Cardiac muscle cell (in vitro differentiated cells and primary cell): ENCODE measurements around the gene TRPV5. TPM values are rescaled to one million over a fixed set of nuclear protein-coding genes. Genes with fewer than 3 reads are reported as not detected.

Source experiments
- DNase-seq, 2 donors: peaks; one replicate each; pipeline versions ENCODE4 v3.0.0 to v3.0.0-alpha.2; 2010 to 2017; ENCODE audit warnings: low read depth in 1 of 2, low spot score in 1 of 2
- H3K27ac ChIP-seq: fragments of 200-600 bp; sonication (generic); 2 replicates; pipeline ENCODE4 v1.5.1; 2016
- H3K27me3 ChIP-seq: fragments of 200-600 bp; sonication (generic); 2 replicates; pipeline ENCODE4 v1.6.0; 2016; ENCODE audit warnings: control low read depth
- H3K36me3 ChIP-seq: fragments of 200-600 bp; sonication (generic); 2 replicates; pipeline ENCODE4 v1.5.1; 2016; ENCODE audit warnings: control low read depth
- H3K4me1 ChIP-seq: fragments of 200-600 bp; sonication (generic); 2 replicates; pipeline ENCODE4 v1.8.1; 2017; ENCODE audit warnings: low read depth, mild to moderate bottlenecking, mixed run types
- H3K4me3 ChIP-seq: fragments of 200-600 bp; sonication (generic); 2 replicates; pipeline ENCODE4 v1.5.1; 2016; ENCODE audit warnings: mild to moderate bottlenecking
- H3K9me3 ChIP-seq: fragments of 200-600 bp; sonication (generic); 2 replicates; pipeline ENCODE4 v1.5.1; 2017; ENCODE audit warnings: low read depth, mild to moderate bottlenecking, control low read depth
- polyA plus RNA-seq: library from polyadenylated mRNA; unstranded; fragments of >200 nt; fragmentation: Nextera tagmentation; extraction: Ambion mirVana; gene quantifications from 2 replicates; pipeline ENCODE4 v1.2.1, GENCODE V29; 2016
- total RNA-seq: library from RNA; depleted of rRNA; stranded (reverse); fragments of >200 nt; gene quantifications from 2 replicates; pipeline ENCODE4 v1.2.3, GENCODE V29; 2016
- TF ChIP-seq, protein P1 (sequence below): IDR thresholded peaks from 2 replicates; pipeline ENCODE4 v1.5.1; 2012; ENCODE audit warnings: low read depth, mild to moderate bottlenecking, low read length

Gene TRPV5
- total and polyA plus RNA-seq, 2 experiments from 2014 or later: not detected

DNA sequence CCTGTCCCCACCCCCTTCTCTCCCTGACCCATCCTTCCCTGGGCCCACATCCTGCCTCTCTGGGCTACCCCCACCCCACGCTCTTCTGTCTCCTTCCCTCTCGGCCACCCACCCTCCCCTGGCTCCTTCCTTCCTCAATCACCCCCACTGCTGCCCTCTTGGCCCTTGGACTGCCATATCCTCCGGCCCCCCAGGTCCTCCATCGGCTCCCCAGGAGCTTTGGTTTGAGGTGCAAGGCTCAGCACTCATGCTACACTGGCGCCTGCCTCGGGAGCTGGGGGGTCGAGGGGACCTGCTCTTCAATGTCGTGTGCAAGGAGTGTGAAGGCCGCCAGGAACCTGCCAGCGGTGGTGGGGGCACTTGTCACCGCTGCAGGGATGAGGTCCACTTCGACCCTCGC lies 67.8 kb downstream of the TRPV5 start:
- Histone ChIP-seq H3K4me1 (peaks cover 3% of the 10 kb centered on the region), H3K27me3 (no peaks in the 10 kb centered on the region), H3K27ac (no peak overlapping the region), H3K36me3 (no peaks in the 10 kb centered on the region), H3K4me3 (no peak overlapping the region), H3K9me3 (no peaks in the 10 kb centered on the region)
- no peak for DNase-seq
- TF ChIP-seq, protein P1, sequence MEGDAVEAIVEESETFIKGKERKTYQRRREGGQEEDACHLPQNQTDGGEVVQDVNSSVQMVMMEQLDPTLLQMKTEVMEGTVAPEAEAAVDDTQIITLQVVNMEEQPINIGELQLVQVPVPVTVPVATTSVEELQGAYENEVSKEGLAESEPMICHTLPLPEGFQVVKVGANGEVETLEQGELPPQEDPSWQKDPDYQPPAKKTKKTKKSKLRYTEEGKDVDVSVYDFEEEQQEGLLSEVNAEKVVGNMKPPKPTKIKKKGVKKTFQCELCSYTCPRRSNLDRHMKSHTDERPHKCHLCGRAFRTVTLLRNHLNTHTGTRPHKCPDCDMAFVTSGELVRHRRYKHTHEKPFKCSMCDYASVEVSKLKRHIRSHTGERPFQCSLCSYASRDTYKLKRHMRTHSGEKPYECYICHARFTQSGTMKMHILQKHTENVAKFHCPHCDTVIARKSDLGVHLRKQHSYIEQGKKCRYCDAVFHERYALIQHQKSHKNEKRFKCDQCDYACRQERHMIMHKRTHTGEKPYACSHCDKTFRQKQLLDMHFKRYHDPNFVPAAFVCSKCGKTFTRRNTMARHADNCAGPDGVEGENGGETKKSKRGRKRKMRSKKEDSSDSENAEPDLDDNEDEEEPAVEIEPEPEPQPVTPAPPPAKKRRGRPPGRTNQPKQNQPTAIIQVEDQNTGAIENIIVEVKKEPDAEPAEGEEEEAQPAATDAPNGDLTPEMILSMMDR: no peak

DNA sequence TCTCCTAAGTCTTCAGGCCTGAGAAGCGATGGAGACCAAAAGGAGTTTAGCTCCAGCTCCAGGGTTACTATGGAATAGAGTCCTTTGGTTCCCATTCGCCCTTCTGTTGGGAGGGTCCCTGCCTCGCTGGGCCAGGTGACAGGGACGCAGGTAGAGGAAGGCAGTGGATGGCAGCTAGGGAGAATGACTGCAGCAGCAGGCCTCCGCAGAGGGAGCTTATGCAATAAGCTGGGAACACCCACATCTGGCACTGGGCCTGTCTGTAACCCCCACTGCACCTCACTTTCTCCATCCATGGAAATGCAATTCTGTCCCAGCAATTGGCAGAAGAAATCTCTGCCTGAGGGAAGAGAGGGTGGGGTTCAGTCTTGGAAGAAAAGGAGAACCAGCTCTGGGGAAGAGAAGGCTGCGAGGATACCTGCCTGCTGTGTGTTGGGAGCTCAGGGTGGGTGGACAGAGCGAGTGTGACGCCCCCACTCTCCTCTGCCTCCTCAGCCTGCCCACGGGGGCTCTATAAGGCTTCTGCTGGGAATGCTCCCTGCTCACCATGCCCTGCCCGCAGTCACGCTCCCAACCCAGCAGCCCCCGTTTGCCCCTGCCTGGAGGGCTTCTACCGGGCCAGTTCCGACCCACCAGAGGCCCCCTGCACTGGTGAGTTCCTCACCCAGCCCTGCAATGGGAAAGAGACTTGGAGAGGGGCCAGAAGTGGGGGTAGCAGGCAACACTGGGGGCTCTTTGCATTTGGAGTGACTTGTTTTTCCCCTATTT lies 68.4 kb downstream of the TRPV5 start:
- DNase-seq: no peak
- Histone ChIP-seq H3K9me3 (no peaks in the 10 kb centered on the region), H3K4me3 (no peak overlapping the region), H3K27me3 (no peaks in the 10 kb centered on the region), H3K27ac (no peak overlapping the region), H3K4me1 (peaks cover 9% of the 10 kb centered on the region), H3K36me3 (no peaks in the 10 kb centered on the region)
- TF ChIP-seq, protein P1: no peak

DNA sequence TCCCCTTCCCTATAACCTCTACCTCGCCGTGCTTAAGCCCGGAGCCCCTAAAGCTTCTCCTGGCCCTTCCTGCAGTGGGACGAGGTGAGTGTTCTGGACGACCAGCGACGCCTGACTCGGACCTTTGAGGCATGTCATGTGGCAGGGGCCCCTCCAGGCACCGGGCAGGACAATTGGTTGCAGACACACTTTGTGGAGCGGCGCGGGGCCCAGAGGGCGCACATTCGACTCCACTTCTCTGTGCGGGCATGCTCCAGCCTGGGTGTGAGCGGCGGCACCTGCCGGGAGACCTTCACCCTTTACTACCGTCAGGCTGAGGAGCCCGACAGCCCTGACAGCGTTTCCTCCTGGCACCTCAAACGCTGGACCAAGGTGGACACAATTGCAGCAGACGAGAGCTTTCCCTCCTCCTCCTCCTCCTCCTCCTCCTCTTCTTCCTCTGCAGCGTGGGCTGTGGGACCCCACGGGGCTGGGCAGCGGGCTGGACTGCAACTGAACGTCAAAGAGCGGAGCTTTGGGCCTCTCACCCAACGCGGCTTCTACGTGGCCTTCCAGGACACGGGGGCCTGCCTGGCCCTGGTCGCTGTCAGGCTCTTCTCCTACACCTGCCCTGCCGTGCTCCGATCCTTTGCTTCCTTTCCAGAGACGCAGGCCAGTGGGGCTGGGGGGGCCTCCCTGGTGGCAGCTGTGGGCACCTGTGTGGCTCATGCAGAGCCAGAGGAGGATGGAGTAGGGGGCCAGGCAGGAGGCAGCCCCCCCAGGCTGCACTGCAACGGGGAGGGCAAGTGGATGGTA lies 69.5 kb downstream of the TRPV5 start:
- DNase-seq: no peak
- no peaks in the 10 kb centered on the region for H3K27me3 ChIP-seq
- TF ChIP-seq, protein P1: no peak
- no peak overlapping the region for H3K27ac ChIP-seq
- no peak overlapping the region for H3K4me3 ChIP-seq
- no peaks in the 10 kb centered on the region for H3K36me3 ChIP-seq
- H3K9me3 ChIP-seq: no peaks in the 10 kb centered on the region
- H3K4me1 ChIP-seq: peaks cover 19% of the 10 kb centered on the region

DNA sequence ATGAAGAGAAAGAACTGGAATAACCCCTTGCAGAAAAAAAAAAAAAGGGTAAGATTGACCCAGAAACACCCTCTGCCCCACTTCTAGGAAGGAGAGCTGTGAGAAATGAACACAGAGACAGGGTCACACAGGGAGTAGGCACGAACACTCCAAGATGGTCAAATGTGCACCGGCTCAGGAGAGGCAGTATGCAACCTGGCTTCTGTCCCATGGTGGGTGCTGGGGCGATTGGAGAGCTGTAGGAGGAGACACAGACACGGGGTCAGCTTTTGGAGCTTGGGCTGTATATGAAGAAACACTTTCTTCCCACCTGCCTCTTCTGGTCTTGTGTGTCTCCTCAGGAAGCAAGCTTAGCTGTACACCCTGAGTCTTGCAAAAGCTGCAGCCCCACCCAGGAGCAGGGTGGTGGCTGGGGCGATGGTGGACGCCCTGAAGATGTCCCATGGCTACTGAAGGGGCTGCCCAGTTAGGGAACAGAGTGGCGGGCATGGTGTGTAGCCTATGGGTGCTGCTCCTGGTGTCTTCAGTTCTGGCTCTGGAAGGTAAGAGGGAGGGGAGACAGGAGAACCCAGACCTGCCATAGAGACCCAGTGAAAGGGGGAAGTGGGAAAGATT lies 70.7 kb downstream of the TRPV5 start:
- Histone ChIP-seq H3K9me3 (no peaks in the 10 kb centered on the region), H3K27me3 (no peaks in the 10 kb centered on the region), H3K4me1 (peaks cover 19% of the 10 kb centered on the region), H3K4me3 (no peak overlapping the region), H3K36me3 (no peaks in the 10 kb centered on the region), H3K27ac (no peak overlapping the region)
- no peak for DNase-seq
- TF ChIP-seq, protein P1: no peak

DNA sequence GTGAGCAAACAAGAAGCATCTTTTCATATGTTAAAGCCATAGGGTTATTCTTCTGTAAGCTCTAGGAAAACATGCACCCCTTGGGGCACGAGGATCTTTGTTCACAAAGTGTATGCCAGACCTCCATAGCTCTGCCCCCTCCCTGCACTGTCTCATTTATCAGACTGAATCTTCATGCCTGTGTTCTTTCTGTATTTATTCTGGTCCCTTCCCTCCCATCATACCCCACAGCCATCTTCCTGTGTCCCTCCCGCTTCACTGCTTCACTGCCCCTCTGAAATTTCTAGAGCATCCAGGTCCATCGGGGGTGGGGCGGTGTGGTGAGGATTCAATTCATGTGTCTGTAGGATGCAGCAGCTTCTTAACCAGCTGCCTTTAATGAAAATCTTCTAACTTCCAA lies 71.2 kb downstream of the TRPV5 start:
- no peaks in the 10 kb centered on the region for H3K9me3 ChIP-seq
- no peak for DNase-seq
- peaks cover 19% of the 10 kb centered on the region for H3K4me1 ChIP-seq
- no peaks in the 10 kb centered on the region for H3K36me3 ChIP-seq
- TF ChIP-seq, protein P1: no peak
- no peak overlapping the region for H3K27ac ChIP-seq
- no peak overlapping the region for H3K4me3 ChIP-seq
- no peaks in the 10 kb centered on the region for H3K27me3 ChIP-seq
